Sigmoid colon (tissue), 7 donors: ENCODE results near the gene SETBP1. TPM values are rescaled to one million over a fixed set of nuclear protein-coding genes. Genes with fewer than 3 reads are reported as not detected.
A peak's percentile ranks its signal among the peaks of the same experiment; 100 is the strongest.

Experiments used
- DNase-seq: peaks from one replicate; pipeline ENCODE4 v3.0.0-alpha.2; 2019
- H3K27ac ChIP-seq, 4 donors: fragments of 200-600 bp; sonication (generic); one replicate each; pipeline ENCODE4 v1.5.1; 2016 to 2019; ENCODE audit warnings: mild to moderate bottlenecking in 1 of 4
- H3K27me3 ChIP-seq, 3 donors: fragments of 200-600 bp; sonication (generic); one replicate each; pipeline ENCODE4 v1.5.1; 2019; ENCODE audit warnings: mild to moderate bottlenecking in 1 of 3
- H3K36me3 ChIP-seq, 4 donors: fragments of 200-600 bp; sonication (generic); one replicate each; pipeline ENCODE4 v1.5.1; 2016 to 2019
- H3K4me1 ChIP-seq, 4 donors: fragments of 200-600 bp; sonication (generic); one replicate each; pipeline ENCODE4 v1.5.1; 2017 to 2019
- H3K4me3 ChIP-seq, 4 donors: fragments of 200-600 bp; sonication (generic); one replicate each; pipeline ENCODE4 v1.5.1; 2017 to 2019; ENCODE audit warnings: mild to moderate bottlenecking in 2 of 4, moderate library complexity in 1 of 4
- H3K9me3 ChIP-seq, 4 donors: fragments of 200-600 bp in 3 of 4; sonication (generic) in 3 of 4; one replicate each; pipeline versions ENCODE4 v1.5.1 to v1.6.1; 2013 to 2019
- EP300 ChIP-seq, 4 donors: sonication (generic); formaldehyde crosslinking; IDR thresholded peaks; one replicate each; pipeline ENCODE4 v1.6.1; 2017; ENCODE audit warnings: antibody characterized with exemption in 4 of 4
- POLR2A ChIP-seq, 2 donors: fragments of 450-650 bp; IDR thresholded peaks; one replicate each; pipeline ENCODE4 v1.6.1; 2016; ENCODE audit warnings: antibody characterized with exemption in 2 of 2, mild to moderate bottlenecking in 2 of 2, moderate library complexity in 2 of 2
- POLR2AphosphoS5 ChIP-seq, 4 donors: sonication (generic); formaldehyde crosslinking; IDR thresholded peaks; one replicate each; pipeline ENCODE4 v1.6.1; 2017; ENCODE audit warnings: antibody characterized with exemption in 4 of 4
- WGBS, 2 donors: extraction: QIAGEN DNeasy Blood & Tissue Kit; methylation state at CpG; one replicate each; pipeline ENCODE4 v1.1.7; 2013; 5-methylcytosine and 5-hydroxymethylcytosine counted together
- intact Hi-C: fragments of 100-400 bp; cut with DNase I; formaldehyde crosslinking; loops from one replicate; pipeline ENCODE4 v1.15.1; 2023
- polyA plus RNA-seq, 3 donors: library from polyadenylated mRNA; stranded (reverse); fragments of 200-250 nt; gene quantifications; one replicate each; pipeline ENCODE4 v1.2.3, GENCODE V29; 2013
- total RNA-seq, 4 donors: library from RNA; depleted of rRNA; stranded (reverse); fragments of >200 nt; gene quantifications; one replicate each; pipeline ENCODE4 v1.1.0, GENCODE V29; 2016
- TF ChIP-seq, protein P1 (sequence below), 4 experiments: fragments of 450-650 bp in 3 of 4; fragments of 200-600 bp in 1 of 4; IDR thresholded peaks; one replicate each; pipeline ENCODE4 v1.5.1; 2016 to 2019; ENCODE audit warnings: antibody characterized with exemption in 4 of 4, mild to moderate bottlenecking in 3 of 4, moderate library complexity in 2 of 4
- donor health status: healthy with polysubstance abuse.
- donor health status: Bipolar disorder and iron deficiency.
- donor health status: healthy.

The SETBP1 gene
- total and polyA plus RNA-seq, 7 donors: 0.69 to 100 (median 67.9) TPM

DNA sequence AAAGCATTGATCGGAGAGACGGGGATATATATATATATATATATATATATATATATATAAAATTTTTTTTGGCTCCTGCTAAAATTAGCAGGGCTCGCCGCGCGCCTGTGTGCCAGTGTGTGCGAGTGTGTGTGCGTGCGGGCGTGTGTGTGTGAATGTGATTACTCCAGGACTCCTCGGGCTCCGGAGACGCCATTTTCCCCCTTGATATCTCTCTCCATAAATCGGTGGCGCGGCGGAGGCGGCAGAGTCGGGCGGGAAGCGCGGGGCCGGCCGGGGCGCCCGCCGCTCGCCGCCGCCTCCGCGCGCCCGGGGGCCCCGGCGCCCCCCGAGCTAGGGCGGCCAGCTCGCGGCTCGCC is 795 bp upstream of the SETBP1 start:
- TF ChIP-seq EP300 (IDR thresholded peaks at IDR 0.05) (no peak), POLR2A (IDR thresholded peaks at IDR 0.05) (no peak), POLR2AphosphoS5 (IDR thresholded peaks at IDR 0.05) (no peak)
- TF ChIP-seq, protein P1, sequence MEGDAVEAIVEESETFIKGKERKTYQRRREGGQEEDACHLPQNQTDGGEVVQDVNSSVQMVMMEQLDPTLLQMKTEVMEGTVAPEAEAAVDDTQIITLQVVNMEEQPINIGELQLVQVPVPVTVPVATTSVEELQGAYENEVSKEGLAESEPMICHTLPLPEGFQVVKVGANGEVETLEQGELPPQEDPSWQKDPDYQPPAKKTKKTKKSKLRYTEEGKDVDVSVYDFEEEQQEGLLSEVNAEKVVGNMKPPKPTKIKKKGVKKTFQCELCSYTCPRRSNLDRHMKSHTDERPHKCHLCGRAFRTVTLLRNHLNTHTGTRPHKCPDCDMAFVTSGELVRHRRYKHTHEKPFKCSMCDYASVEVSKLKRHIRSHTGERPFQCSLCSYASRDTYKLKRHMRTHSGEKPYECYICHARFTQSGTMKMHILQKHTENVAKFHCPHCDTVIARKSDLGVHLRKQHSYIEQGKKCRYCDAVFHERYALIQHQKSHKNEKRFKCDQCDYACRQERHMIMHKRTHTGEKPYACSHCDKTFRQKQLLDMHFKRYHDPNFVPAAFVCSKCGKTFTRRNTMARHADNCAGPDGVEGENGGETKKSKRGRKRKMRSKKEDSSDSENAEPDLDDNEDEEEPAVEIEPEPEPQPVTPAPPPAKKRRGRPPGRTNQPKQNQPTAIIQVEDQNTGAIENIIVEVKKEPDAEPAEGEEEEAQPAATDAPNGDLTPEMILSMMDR (IDR thresholded peaks at IDR 0.05): no peak
- Histone ChIP-seq H3K36me3 (no peaks in the 10 kb centered on the region), H3K4me1 (peaks cover 0 to 40% (median 37%) of the 10 kb centered on the region in 4 donors), H3K4me3 (peak overlapping the region; percentile 64 to 94 (median 84)), H3K9me3 (no peaks in the 10 kb centered on the region), H3K27ac (peak overlapping the region; percentile 93 to 99 (median 98)), H3K27me3 (no peaks in the 10 kb centered on the region)
- DNase-seq: peak; percentile 85
- intact Hi-C loops: loop anchor here (2.0 to 10.0 kb wide), 9 partner anchors 88 to 1055 kb away; no protein-coding TSS in a partner anchor
- WGBS, 2 donors: 0 to 1% methylated on average over 40 to 41 of the region's 41 CpGs

DNA sequence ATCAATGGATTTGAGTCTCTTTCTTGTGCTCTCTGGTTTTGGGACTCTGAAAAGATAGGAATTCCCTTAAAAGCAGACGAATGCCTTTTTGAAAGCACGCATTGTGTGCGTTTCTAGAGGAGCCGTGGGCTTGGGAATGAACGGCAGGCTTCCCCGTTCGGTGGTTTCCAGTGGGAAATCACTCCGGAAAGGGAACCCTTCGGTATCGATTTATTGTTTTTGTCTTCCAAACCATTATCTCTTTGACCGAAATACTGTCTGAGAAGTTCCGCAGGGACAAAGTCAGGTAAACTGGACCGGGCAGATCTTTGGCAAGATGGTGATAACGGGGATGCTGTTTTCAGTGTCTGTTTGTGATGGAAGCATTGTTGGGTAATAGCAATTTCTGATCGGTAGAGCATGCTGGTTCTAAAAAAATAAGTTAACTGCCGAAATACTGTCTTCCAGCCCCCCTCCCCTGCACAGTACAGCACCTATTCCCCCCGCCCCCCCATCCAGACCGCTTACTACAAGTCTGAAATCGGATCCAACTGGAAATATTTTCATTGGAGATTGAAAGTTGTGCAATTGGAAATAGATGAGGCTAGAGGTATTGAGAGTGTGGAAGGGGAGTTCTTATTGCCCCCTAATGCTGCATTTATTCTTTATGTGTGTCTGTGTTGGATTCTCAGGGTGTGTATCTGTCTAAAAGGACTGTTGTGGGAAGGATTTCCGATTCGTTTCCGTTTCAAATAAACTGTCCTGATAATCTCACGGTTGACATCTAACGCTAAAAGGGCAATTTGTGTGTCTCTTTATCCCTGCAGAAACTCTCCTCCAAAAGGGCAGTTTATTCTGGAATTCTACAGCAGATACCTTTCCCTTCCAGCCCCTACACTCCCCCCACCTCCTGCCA is 635 bp downstream of the SETBP1 start:
- no peak for DNase-seq
- H3K36me3 ChIP-seq: no peaks in the 10 kb centered on the region
- WGBS, 2 donors: 9 to 14% methylated on average over 24 of the region's 24 CpGs
- no peaks in the 10 kb centered on the region for H3K27me3 ChIP-seq
- TF ChIP-seq POLR2A (IDR thresholded peaks at IDR 0.05): no peak
- TF ChIP-seq, protein P1 (IDR thresholded peaks at IDR 0.05): no peak
- TF ChIP-seq POLR2AphosphoS5 (IDR thresholded peaks at IDR 0.05): no peak
- TF ChIP-seq EP300 (IDR thresholded peaks at IDR 0.05): no peak
- peaks cover 0 to 55% (median 48%) of the 10 kb centered on the region in 4 donors for H3K4me1 ChIP-seq
- intact Hi-C loops: loop anchor here (2.0 to 5.0 kb wide), 2 partner anchors 206 to 335 kb away; no protein-coding TSS in a partner anchor
- peak overlapping the region; percentile 93 to 99 (median 98) for H3K27ac ChIP-seq
- no peaks in the 10 kb centered on the region for H3K9me3 ChIP-seq
- peak overlapping the region; percentile 64 to 94 (median 84) for H3K4me3 ChIP-seq

DNA sequence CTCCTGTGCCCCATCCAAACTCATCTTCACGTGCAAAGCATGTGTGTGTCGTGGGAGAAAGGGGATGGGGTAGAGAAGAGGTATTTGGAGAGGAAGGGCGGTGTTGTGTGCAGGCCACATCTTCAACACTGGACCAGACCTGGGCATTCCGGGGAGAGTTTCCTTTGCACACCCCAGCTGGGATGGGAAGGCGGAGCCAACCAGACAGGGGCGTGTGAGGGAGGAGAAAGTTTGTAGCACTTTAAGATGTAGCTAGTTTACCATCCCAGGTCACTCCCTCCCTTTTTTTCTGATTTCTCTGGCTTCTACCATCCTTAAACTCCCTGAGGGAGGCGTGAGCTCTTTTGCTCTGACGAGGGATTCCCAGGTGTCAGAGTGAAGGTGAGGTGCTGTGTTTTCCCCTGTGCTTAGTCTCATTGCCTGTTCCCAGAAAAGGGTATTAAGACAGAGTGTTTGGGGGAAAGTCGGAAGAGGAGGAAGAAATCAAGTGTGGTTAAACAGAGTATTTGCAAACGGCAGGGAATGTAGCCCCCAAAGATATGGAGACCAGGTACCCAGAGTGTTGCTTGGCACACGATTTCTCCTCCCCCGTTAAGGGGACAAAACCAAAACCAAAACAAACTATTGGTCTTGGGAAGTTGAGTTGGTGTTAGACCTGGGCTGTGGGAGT is 1.6 kb downstream of the SETBP1 start:
- H3K27me3 ChIP-seq: no peaks in the 10 kb centered on the region
- H3K4me3 ChIP-seq: peak overlapping the region; percentile 64 to 94 (median 84)
- H3K4me1 ChIP-seq: peaks cover 0 to 65% (median 52%) of the 10 kb centered on the region in 4 donors
- no peaks in the 10 kb centered on the region for H3K9me3 ChIP-seq
- no peaks in the 10 kb centered on the region for H3K36me3 ChIP-seq
- peak; percentile 87 for DNase-seq
- TF ChIP-seq, protein P1 (IDR thresholded peaks at IDR 0.05): no peak
- peak; percentile 25 to 75 (median 63) for TF ChIP-seq POLR2AphosphoS5 (IDR thresholded peaks at IDR 0.05)
- TF ChIP-seq EP300 (IDR thresholded peaks at IDR 0.05): no peak
- TF ChIP-seq POLR2A (IDR thresholded peaks at IDR 0.05): peak in 1 of 2 donors; percentile 28
- WGBS, 2 donors: 62 to 65% methylated on average over 12 of the region's 12 CpGs
- H3K27ac ChIP-seq: peak overlapping the region; percentile 93 to 99 (median 98)
- intact Hi-C loops: loop anchor here (2.0 to 5.0 kb wide), 3 partner anchors 18 to 205 kb away; no protein-coding TSS in a partner anchor

DNA sequence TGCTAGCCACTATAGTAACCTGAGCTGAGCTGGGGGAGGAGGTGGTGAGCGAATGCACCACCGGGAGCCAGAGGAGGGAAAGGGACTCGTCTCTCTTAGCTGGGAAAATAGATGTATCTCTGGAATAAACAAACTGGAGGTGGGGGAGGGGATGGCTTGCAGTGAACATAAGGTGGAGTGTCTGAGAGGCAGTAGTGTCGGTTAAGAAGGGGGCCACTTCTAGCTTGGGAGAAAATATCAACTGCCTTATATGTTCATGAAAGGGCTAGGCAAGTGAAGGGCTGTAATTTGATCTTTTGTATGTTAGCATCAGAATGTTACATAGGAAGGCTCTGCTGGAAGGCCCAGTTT is 2.2 kb downstream of the SETBP1 start:
- DNase-seq: peak; percentile 82
- intact Hi-C loops: loop anchor here (2.0 to 5.0 kb wide), 3 partner anchors 18 to 204 kb away; no protein-coding TSS in a partner anchor
- peaks cover 0 to 70% (median 55%) of the 10 kb centered on the region in 4 donors for H3K4me1 ChIP-seq
- no peaks in the 10 kb centered on the region for H3K36me3 ChIP-seq
- H3K4me3 ChIP-seq: peak overlapping the region; percentile 64 to 94 (median 84)
- H3K9me3 ChIP-seq: no peaks in the 10 kb centered on the region
- TF ChIP-seq, protein P1 (IDR thresholded peaks at IDR 0.05): no peak
- peak in 2 of 4 donors; percentile 3 to 25 for TF ChIP-seq POLR2AphosphoS5 (IDR thresholded peaks at IDR 0.05)
- no peaks in the 10 kb centered on the region for H3K27me3 ChIP-seq
- WGBS, 2 donors: 76 to 85% methylated on average over 4 of the region's 4 CpGs
- peak overlapping the region; percentile 93 to 99 (median 98) for H3K27ac ChIP-seq
